Activated T-helper 2 cell treated with anti-CD3 and anti-CD28 coated beads, Interferon-gamma antibody, Interleukin-2, Interleukin-4, amounts not matched to agents 10 μg/mL and 5 μg/mL and 100 μg/mL, durations not matched to agents 14 hours and 24 hours and 36 hours (primary cell): Measurements from ENCODE around the gene NLN. TPM values are rescaled to one million over a fixed set of nuclear protein-coding genes. Genes with fewer than 3 reads are reported as not detected.
"Not testable (repeated sequence)": the region's sequence is repeated elsewhere in the genome, so short reads cannot be mapped to it uniquely, and the experiment has no call there.

Experiments
- DNase-seq: peaks from one replicate; pipeline ENCODE4 v3.0.0; 2021; ENCODE audit warnings: low spot score
- H3K27ac Mint-ChIP-seq: one replicate; pipeline ENCODE4 v1.8.0; 2021; ENCODE audit warnings: mixed read lengths
- H3K27me3 Mint-ChIP-seq: one replicate; pipeline ENCODE4 v1.8.0; 2021; ENCODE audit warnings: low read depth, mixed read lengths
- H3K36me3 Mint-ChIP-seq: one replicate; pipeline ENCODE4 v1.8.0; 2021; ENCODE audit warnings: low read depth, mixed read lengths
- H3K4me1 Mint-ChIP-seq: one replicate; pipeline ENCODE4 v1.8.0; 2021; ENCODE audit warnings: low read depth, mixed read lengths
- H3K4me3 Mint-ChIP-seq: one replicate; pipeline ENCODE4 v1.8.0; 2021; ENCODE audit warnings: low read depth, mild to moderate bottlenecking, moderate library complexity, mixed read lengths
- H3K9me3 Mint-ChIP-seq: one replicate; pipeline ENCODE4 v1.8.0; 2021; ENCODE audit warnings: mixed read lengths
- intact Hi-C: fragments of 100-400 bp; cut with micrococcal nuclease; formaldehyde crosslinking; loops from one replicate; pipeline ENCODE4 v1.15.1; 2023
- total RNA-seq: library from RNA; stranded (reverse); gene quantifications from 2 replicates; pipeline ENCODE4 v1.2.3, GENCODE V29; 2022

Gene NLN
- total RNA-seq, 1 donor from 2014 or later = 22.5 TPM

DNA sequence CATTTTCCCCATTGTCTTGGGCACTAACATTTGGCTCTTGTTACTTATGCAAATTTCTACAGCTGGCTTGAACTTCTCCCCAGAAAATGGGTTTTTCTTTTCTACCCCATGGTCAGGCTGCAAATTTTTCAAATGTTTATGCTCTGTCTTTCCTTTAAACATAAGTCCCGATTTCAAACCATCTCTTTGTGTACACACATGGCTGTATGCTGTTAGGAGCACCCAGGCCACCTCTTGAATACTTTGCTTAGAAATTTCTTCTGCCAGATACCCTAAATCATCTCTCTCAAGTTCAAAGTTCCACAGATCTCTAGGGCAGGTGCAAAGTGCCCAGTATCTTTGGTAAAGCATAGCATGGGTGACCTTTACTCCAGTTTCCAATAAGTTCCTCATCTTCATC is 45.6 kb downstream of the NLN start:
- no peak for DNase-seq
- Mint-ChIP-seq H3K27me3 (no peaks in the 10 kb centered on the region), H3K4me1 (peaks cover 20% of the 10 kb centered on the region), H3K9me3 (no peaks in the 10 kb centered on the region), H3K27ac (no peak overlapping the region), H3K36me3 (peaks cover 17% of the 10 kb centered on the region), H3K4me3 (no peak overlapping the region)
- intact Hi-C loops = loop anchor here (5.0 kb wide), 1 partner anchor 35 kb away; no protein-coding TSS in a partner anchor

DNA sequence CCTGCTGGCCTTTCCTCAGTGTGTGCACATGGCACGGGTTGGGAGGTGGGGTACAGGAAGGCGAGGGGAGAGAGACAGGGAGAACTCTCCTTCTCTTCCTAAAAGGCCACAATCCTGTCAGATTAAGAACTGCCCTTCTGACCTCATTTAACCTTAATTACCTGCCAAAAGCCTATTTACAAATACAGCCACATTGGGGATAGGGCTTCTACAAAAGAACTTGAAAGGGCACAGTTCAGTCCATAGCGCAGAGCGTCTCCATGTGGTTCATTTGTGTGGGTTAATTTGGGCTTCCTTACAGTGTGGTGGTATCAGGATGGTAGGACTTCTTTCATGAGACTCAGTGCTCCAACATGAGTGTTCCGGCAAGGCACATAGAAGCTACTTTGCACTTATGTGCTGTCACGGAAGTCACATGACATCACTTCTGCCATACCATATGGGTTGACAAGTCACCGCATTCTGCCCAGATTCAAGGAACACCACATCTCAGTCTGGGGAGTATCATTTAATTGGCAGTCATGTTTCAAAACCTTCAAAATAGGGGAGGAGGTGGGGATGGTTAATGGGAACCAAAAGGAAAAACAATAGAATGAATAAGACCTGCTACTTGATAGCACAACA is 46.8 kb downstream of the NLN start:
- no peak for DNase-seq
- no peaks in the 10 kb centered on the region for H3K9me3 Mint-ChIP-seq
- no peak overlapping the region for H3K4me3 Mint-ChIP-seq

DNA sequence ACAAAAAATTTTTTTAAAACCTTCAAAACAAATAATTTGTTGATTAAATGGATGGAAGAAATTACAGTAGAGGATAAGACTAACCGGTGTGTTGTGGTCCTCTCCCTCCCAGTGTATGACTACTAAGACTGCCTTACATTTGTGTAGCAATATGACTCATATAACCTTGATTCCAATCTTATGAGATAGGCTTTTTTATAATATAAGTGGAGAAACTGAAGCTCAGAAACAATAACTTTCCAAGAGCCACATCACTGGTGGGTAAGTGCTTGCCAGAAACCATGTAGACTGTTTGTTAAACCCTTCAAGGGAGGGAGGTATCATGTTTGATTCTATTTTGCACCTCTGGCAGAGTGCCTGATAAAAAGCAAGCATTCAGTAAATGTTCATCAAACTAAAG is 47.5 kb downstream of the NLN start:
- H3K4me3 Mint-ChIP-seq = no peak overlapping the region
- H3K9me3 Mint-ChIP-seq = no peaks in the 10 kb centered on the region
- intact Hi-C loops = loop anchor here (2.0 to 5.0 kb wide), 2 partner anchors 33 to 157 kb away; partner anchors contain the start of gene ERBIN
- no peaks in the 10 kb centered on the region for H3K27me3 Mint-ChIP-seq
- peak overlapping the region; percentile 60 for H3K27ac Mint-ChIP-seq
- DNase-seq = no peak
- peaks cover 15% of the 10 kb centered on the region for H3K36me3 Mint-ChIP-seq
- peaks cover 26% of the 10 kb centered on the region for H3K4me1 Mint-ChIP-seq

More for the DNA sequence above, 46.8 kb downstream of the NLN start:
- H3K27ac Mint-ChIP-seq = no peak overlapping the region
- no peaks in the 10 kb centered on the region for H3K27me3 Mint-ChIP-seq
- peaks cover 20% of the 10 kb centered on the region for H3K4me1 Mint-ChIP-seq
- intact Hi-C loops = loop anchor here (2.0 to 5.0 kb wide), 2 partner anchors 33 to 158 kb away; partner anchors contain the start of gene ERBIN
- H3K36me3 Mint-ChIP-seq = peaks cover 15% of the 10 kb centered on the region

DNA sequence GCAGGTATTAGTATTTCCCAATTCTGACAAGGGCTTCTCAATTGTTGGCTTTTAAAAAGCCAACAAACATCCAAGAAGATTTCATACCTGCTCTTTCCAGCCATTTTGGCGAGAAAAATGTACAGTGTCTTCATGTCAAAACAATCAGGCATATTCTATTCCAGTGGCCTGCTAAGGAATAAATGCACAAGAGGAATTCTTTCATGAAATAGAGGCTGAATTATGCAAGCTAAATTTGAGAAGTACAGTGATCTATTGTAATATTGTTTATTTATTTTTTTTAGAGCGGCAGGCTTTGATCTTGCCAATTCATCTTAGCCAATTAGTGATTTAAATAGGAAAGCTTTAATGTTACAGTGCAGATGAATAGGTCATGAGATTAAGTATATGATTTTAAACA is 49.3 kb downstream of the NLN start:
- no peak for DNase-seq
- Mint-ChIP-seq H3K4me3 (no peak overlapping the region), H3K9me3 (no peaks in the 10 kb centered on the region), H3K36me3 (peaks cover 10% of the 10 kb centered on the region), H3K4me1 (peaks cover 23% of the 10 kb centered on the region), H3K27ac (no peak overlapping the region), H3K27me3 (no peaks in the 10 kb centered on the region)
- intact Hi-C loops = no loop called here

DNA sequence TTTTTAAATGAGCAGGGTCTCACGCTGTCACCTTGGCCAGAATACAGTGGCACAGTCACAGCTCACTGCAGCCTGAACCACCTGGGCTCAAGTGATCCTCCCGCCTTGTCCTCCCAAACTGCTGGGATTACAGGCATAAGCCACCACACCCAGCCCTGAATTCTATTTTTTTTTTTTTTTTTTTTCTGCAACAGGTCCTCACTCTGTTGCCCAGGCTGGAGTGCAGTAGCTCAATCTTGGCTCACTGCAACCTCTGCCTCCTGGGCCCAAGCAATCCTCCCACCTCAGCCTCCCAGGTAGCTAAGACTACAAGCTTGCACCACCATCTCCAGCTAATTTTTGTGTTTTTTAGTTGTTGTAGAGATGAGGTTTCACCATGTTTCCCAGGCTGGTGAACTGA is 51.0 kb downstream of the NLN start:
- H3K9me3 Mint-ChIP-seq, DNase-seq, H3K4me3 Mint-ChIP-seq, intact Hi-C loops, H3K27me3 Mint-ChIP-seq, H3K36me3 Mint-ChIP-seq, H3K27ac Mint-ChIP-seq: not testable (repeated sequence)
- H3K4me1 Mint-ChIP-seq = peaks cover 23% of the 10 kb centered on the region

DNA sequence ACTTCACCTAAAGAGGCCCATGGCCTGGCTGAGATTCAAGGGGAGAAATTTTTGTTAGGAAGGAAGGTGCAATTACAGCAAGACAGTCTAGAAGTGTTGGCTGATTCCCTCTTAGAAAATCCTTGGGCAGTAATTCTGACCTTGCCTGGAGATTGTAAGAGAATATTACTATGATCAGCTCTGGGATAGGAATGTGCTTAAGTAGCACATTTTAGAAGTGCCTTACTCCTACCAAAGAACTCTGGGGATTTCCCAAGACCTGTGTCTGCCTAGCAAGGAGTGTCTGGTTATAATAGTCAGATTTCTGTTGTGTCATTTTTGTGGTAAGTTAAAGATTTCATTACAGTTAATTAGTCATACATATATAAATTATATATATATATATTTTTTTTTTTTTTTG is 52.3 kb downstream of the NLN start:
- Mint-ChIP-seq H3K4me3 (no peak overlapping the region), H3K27ac (peak overlapping the region; percentile 0), H3K27me3 (no peaks in the 10 kb centered on the region), H3K4me1 (peaks cover 23% of the 10 kb centered on the region), H3K9me3 (no peaks in the 10 kb centered on the region), H3K36me3 (peaks cover 7% of the 10 kb centered on the region)
- intact Hi-C loops = no loop called here
- no peak for DNase-seq

DNA sequence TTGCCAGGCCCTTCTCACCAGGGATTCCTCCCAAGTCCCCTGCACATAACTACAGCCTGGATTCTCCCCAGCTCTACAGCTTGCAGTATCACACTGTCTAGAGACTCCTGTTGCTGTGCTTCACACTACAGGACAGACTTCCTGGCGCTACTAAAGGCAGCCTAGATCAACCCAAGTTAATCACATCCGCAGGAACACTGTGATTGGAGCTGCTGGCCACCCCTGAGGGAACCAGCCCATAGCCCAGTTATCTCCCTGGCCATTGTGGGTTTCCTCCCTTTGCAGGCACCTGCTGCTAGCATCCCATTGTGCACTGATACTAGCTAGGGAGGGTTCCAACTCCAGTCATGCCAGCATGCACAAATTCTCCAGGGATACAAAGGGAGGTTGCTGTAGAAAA is 53.5 kb downstream of the NLN start:
- no peak overlapping the region for H3K4me3 Mint-ChIP-seq
- intact Hi-C loops = no loop called here
- H3K36me3 Mint-ChIP-seq = peaks cover 15% of the 10 kb centered on the region
- no peaks in the 10 kb centered on the region for H3K9me3 Mint-ChIP-seq
- no peaks in the 10 kb centered on the region for H3K27me3 Mint-ChIP-seq
- no peak overlapping the region for H3K27ac Mint-ChIP-seq
- DNase-seq = no peak
- peaks cover 23% of the 10 kb centered on the region for H3K4me1 Mint-ChIP-seq

DNA sequence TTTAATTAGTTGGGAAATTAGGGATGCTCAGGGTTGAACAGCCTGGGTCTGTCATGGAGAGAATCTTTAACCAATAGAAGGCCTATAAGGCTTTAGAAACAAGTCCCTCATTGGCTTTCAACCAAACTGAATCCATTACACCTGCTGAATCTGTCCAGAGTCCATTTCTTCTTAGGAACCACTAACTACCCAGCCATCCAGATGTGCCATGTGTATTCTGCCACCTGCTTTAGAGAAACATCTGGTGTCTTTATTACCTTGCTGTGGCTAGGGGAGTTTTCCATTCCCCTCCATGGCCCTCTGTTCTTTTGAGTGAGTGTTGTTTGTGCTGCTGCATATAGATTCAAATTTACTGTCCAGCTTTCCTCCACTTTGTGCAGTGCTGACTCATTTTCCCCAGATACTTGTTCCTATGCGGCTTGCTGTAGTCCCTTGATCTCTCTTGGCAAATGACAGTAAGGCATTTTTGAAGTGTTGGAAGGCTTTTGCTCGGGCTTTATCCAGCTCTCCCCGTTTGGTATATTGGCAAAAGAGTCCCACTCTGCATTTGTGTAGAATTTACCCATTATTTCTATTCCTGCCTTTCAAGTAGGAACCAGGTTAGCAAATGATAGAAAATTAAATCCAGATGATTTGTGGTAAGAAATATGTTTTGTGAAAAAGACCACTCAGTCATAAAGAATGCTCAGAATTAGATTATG is 54.6 kb downstream of the NLN start:
- no peak for DNase-seq
- Mint-ChIP-seq H3K4me1 (peaks cover 27% of the 10 kb centered on the region), H3K36me3 (peaks cover 27% of the 10 kb centered on the region), H3K4me3 (no peak overlapping the region), H3K27ac (no peak overlapping the region), H3K27me3 (no peaks in the 10 kb centered on the region), H3K9me3 (no peaks in the 10 kb centered on the region)
- intact Hi-C loops = no loop called here

DNA sequence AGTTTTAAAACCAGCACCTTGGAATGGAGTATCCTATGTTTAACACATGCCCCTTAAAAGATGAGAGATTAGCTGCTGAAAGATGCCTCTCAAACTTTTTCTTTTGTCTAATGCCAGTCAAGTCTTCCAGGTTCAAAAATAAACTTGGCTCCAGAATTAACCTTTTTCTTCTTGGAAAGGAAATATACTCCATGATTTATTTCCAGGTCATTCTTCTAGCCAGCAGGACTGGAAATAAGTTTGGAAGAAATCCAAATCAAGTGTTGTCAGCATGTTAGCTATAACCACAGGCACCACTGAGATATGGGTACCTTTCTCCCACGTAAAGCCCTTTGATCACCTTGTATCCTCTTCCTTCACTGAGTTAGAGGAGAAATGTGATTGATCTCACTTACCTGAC is 56.1 kb downstream of the NLN start:
- intact Hi-C loops = loop anchor here (2.0 kb wide), 1 partner anchor 27 kb away; no protein-coding TSS in a partner anchor
- Mint-ChIP-seq H3K27ac (no peak overlapping the region), H3K36me3 (peaks cover 42% of the 10 kb centered on the region), H3K4me3 (no peak overlapping the region), H3K9me3 (no peaks in the 10 kb centered on the region), H3K4me1 (peaks cover 27% of the 10 kb centered on the region), H3K27me3 (no peaks in the 10 kb centered on the region)
- DNase-seq = no peak

DNA sequence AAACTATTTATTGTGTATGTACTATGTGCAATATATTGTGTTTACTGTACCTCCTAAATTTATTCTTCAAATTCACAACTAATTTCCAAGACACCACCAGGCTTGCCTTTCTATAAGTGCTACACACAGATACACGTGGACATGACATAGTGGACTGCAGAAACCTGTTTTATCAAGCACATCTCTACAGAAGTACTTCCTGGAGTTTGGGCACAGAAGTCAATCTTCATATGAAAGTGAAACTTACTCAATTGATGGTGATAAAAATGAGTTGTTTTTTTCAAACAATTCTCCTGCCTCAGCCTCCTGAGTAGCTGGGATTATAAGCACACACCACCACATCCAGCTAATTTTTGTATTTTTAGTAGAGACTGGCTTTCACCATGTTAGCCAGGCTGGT is 57.6 kb downstream of the NLN start:
- no peaks in the 10 kb centered on the region for H3K27me3 Mint-ChIP-seq
- DNase-seq = no peak
- intact Hi-C loops = loop anchor here (2.0 kb wide), 1 partner anchor 25 kb away; no protein-coding TSS in a partner anchor
- H3K36me3 Mint-ChIP-seq = peaks cover 46% of the 10 kb centered on the region
- no peaks in the 10 kb centered on the region for H3K9me3 Mint-ChIP-seq
- H3K4me1 Mint-ChIP-seq = peaks cover 22% of the 10 kb centered on the region
- H3K27ac Mint-ChIP-seq = no peak overlapping the region
- H3K4me3 Mint-ChIP-seq = no peak overlapping the region

DNA sequence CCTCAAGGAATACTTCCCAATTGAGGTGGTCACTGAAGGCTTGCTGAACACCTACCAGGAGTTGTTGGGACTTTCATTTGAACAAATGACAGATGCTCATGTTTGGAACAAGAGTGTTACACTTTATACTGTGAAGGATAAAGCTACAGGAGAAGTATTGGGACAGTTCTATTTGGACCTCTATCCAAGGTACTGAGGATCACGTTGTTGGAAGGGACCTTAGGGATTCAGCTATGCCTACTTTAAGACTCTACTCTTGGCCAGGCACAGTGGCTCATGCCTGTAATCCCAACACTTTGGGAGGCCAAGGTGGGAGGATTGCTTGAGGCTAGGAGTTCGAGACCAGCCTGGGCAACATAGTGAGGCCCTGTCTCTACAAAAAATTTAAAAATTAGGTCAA is 66.3 kb downstream of the NLN start:
- H3K27me3 Mint-ChIP-seq, intact Hi-C loops, H3K9me3 Mint-ChIP-seq, H3K27ac Mint-ChIP-seq, H3K4me3 Mint-ChIP-seq, DNase-seq, H3K4me1 Mint-ChIP-seq: not testable (repeated sequence)
- H3K36me3 Mint-ChIP-seq = peaks cover 34% of the 10 kb centered on the region

DNA sequence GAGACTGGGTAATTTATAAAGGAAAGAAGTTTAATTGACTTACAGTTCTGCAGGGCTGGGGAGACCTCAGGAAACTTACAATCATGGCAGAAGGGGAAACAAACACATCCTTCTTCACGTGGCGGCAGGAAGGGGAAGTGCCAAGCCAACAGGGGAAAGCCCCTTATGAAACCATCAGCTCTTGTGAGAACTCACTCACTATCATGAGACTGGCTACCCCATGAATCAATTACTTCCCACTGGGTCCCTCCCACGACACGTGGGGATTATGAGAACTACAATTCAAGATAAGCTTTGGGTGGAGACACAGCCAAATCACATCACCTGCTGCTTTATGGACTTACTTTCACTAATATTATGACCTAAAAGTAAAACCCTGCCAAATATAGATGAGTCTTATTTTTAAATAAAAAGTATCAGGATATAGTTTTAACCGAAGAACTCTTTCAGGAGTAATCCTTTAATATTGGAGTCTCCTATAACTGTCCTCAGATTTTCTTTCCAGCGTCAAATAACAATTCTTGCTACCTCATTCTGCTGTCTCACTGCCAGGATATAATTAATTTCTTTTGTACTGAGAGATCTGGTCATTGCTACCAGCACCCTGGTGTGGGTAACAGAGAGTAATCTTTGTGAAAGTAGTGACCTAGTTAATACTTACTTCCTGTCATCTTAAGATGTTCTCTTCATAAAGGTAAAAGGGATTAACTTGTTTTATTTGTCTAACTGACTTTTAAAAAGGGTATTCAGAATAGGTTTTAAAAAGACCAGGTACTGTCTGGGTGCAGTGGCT is 68.6 kb downstream of the NLN start:
- peaks cover 10% of the 10 kb centered on the region for H3K9me3 Mint-ChIP-seq
- H3K4me1 Mint-ChIP-seq = peaks cover 4% of the 10 kb centered on the region
- H3K27ac Mint-ChIP-seq = no peak overlapping the region
- DNase-seq = no peak
- intact Hi-C loops = no loop called here
- peaks cover 31% of the 10 kb centered on the region for H3K36me3 Mint-ChIP-seq
- H3K4me3 Mint-ChIP-seq = no peak overlapping the region
- H3K27me3 Mint-ChIP-seq = no peaks in the 10 kb centered on the region
